OCI-LY7 (cell line): Measurements from ENCODE around the gene CRX. TPM values are rescaled to one million over a fixed set of nuclear protein-coding genes. Genes with fewer than 3 reads are reported as not detected.
A peak's percentile ranks its signal among the peaks of the same experiment; 100 is the strongest.

Source experiments
- BruUV-seq: library from RNA; stranded (reverse); fragments of 400-500 nt; replicated peaks from 2 replicates; lab custom pipeline; 2021; lab: Mats Ljungman, UMichigan
- CTCF ChIA-PET: fragments of 300-600 bp; sonication (Branson Sonifier 250); formaldehyde crosslinking; loops from one replicate; lab custom pipeline; 2022; ENCODE audit warnings: antibody characterized with exemption; ENCODE audit not compliant: unreplicated experiment; lab: Charles Lee
- POLR2A ChIA-PET: fragments of 300-600 bp; sonication (Branson Sonifier 250); formaldehyde crosslinking; loops from one replicate; lab custom pipeline; 2022; ENCODE audit warnings: antibody characterized with exemption; lab: Charles Lee
- DNase-seq: peaks from one replicate; pipeline ENCODE4 v3.0.0-alpha.2; 2015; ENCODE audit warnings: low spot score
- H2AFZ ChIP-seq: fragments of 200-600 bp; sonication (generic), shearing (Covaris generic); 2 replicates; pipeline ENCODE4 v1.6.1; 2014; ENCODE audit warnings: mild to moderate bottlenecking, antibody characterized with exemption, low read length, moderate library complexity
- H3K27ac ChIP-seq: fragments of 200-600 bp; sonication (generic); 2 replicates; pipeline ENCODE4 v1.5.1; 2014; ENCODE audit warnings: mixed run types, low read depth, mild to moderate bottlenecking, moderate library complexity, low read length, inconsistent platforms; ENCODE audit not compliant: poor library complexity, severe bottlenecking
- H3K36me3 ChIP-seq: fragments of 200-600 bp; sonication (generic); 2 replicates; pipeline ENCODE4 v1.6.1; 2014; ENCODE audit warnings: mild to moderate bottlenecking, antibody characterized with exemption, low read length, moderate library complexity, mixed read lengths; ENCODE audit not compliant: insufficient read depth
- H3K4me1 ChIP-seq: fragments of 200-600 bp; sonication (generic); 2 replicates; pipeline ENCODE4 v1.5.1; 2014; ENCODE audit warnings: mild to moderate bottlenecking, low read length; ENCODE audit not compliant: insufficient read depth, poor library complexity, severe bottlenecking
- H3K4me2 ChIP-seq: fragments of 200-600 bp; sonication (generic); 2 replicates; pipeline ENCODE4 v1.6.1; 2014; ENCODE audit warnings: mild to moderate bottlenecking, low read length
- H3K4me3 ChIP-seq: fragments of 200-600 bp; sonication (generic); 2 replicates; pipeline ENCODE4 v1.5.1; 2014; ENCODE audit warnings: mild to moderate bottlenecking, low read depth, low read length; ENCODE audit not compliant: poor library complexity, severe bottlenecking
- H3K79me2 ChIP-seq: fragments of 200-600 bp; sonication (generic); 2 replicates; pipeline ENCODE4 v1.6.1; 2016; ENCODE audit warnings: low read depth, mild to moderate bottlenecking, low read length, moderate library complexity, mixed read lengths; ENCODE audit not compliant: insufficient read depth
- H3K9me2 ChIP-seq: fragments of 200-600 bp; sonication (generic); 2 replicates; pipeline ENCODE4 v1.6.1; 2016; ENCODE audit warnings: mild to moderate bottlenecking, low read length, mixed read lengths; ENCODE audit not compliant: insufficient read depth
- H3K9me3 ChIP-seq: fragments of 200-600 bp; sonication (generic); 2 replicates; pipeline ENCODE4 v1.6.1; 2014; ENCODE audit warnings: mild to moderate bottlenecking, mixed run types, low read length, mixed read lengths
- H4K20me1 ChIP-seq: fragments of 200-600 bp; sonication (generic); 2 replicates; pipeline ENCODE4 v1.6.1; 2014; ENCODE audit warnings: mild to moderate bottlenecking, antibody characterized with exemption, low read length, moderate library complexity, mixed read lengths; ENCODE audit not compliant: insufficient read depth
- CTCF ChIP-seq: fragments of 200-600 bp; sonication (generic); conservative IDR thresholded peaks from 2 replicates; pipeline ENCODE4 v1.5.1; 2014; ENCODE audit warnings: mild to moderate bottlenecking, antibody characterized with exemption, low read length, moderate library complexity, mixed read lengths
- EZH2phosphoT487 ChIP-seq: fragments of 200-600 bp; sonication (generic); IDR thresholded peaks from 2 replicates; pipeline ENCODE4 v1.6.1; 2018; ENCODE audit warnings: low read depth, borderline replicate concordance, mild to moderate bottlenecking, mixed run types, antibody characterized with exemption, low read length, moderate library complexity, mixed read lengths
- intact Hi-C: fragments of 100-400 bp; cut with micrococcal nuclease; formaldehyde crosslinking; loops from one replicate; pipeline ENCODE4 v1.10.0; 2022; ENCODE audit not compliant: unreplicated experiment
- total RNA-seq, 2 experiments: library from RNA; depleted of rRNA in 1 of 2; stranded (reverse); fragments of >200 nt in 1 of 2; shearing (Covaris generic) in 1 of 2; gene quantifications; 2 replicates each; pipeline ENCODE4 v1.2.3, GENCODE V29; 2014 to 2022

CRX gene
- total RNA-seq, 2 experiments from 2014 or later, result not detected

GRCh38 chr19:47805313-47805712 lies 16.4 kb upstream of the CRX start:
- intact Hi-C loops, result no loop called here
- Histone ChIP-seq H4K20me1 (no peaks in the 10 kb centered on the region), H3K9me3 (no peaks in the 10 kb centered on the region), H3K36me3 (no peaks in the 10 kb centered on the region), H3K4me1 (no peaks in the 10 kb centered on the region), H3K4me2 (no peak overlapping the region), H3K27ac (no peak overlapping the region), H3K79me2 (no peaks in the 10 kb centered on the region), H2AFZ (no peak overlapping the region), H3K4me3 (no peak overlapping the region), H3K9me2 (no peaks in the 10 kb centered on the region)
- CTCF ChIA-PET, result no interaction called here
- POLR2A ChIA-PET, result no interaction called here
- no TSS peak for BruUV-seq
- DNase-seq, result no peak
- no peak for TF ChIP-seq EZH2phosphoT487
- TF ChIP-seq CTCF, result no peak

GRCh38 chr19:47806435-47806834 lies 15.3 kb upstream of the CRX start:
- Histone ChIP-seq H3K4me3 (no peak overlapping the region), H3K9me3 (no peaks in the 10 kb centered on the region), H3K79me2 (no peaks in the 10 kb centered on the region), H3K36me3 (no peaks in the 10 kb centered on the region), H4K20me1 (no peaks in the 10 kb centered on the region), H3K4me2 (no peak overlapping the region), H3K9me2 (no peaks in the 10 kb centered on the region), H3K4me1 (no peaks in the 10 kb centered on the region), H3K27ac (no peak overlapping the region), H2AFZ (no peak overlapping the region)
- ChIA-PET CTCF (no interaction called here), POLR2A (no interaction called here)
- TF ChIP-seq CTCF (no peak), EZH2phosphoT487 (no peak)
- BruUV-seq, result no TSS peak
- intact Hi-C loops, result no loop called here
- DNase-seq, result no peak

GRCh38 chr19:47813304-47813994 lies 8.3 kb upstream of the CRX start:
- intact Hi-C loops, result loop anchor here (10.0 kb wide), 1 partner anchor 51 kb away; no protein-coding TSS in a partner anchor
- DNase-seq, result peak; percentile 66
- H3K27ac ChIP-seq, result no peak overlapping the region
- no peak overlapping the region for H3K4me2 ChIP-seq
- H2AFZ ChIP-seq, result no peak overlapping the region
- no peaks in the 10 kb centered on the region for H4K20me1 ChIP-seq
- H3K4me1 ChIP-seq, result no peaks in the 10 kb centered on the region
- H3K9me3 ChIP-seq, result no peaks in the 10 kb centered on the region
- BruUV-seq, result no TSS peak
- no peaks in the 10 kb centered on the region for H3K79me2 ChIP-seq
- H3K9me2 ChIP-seq, result no peaks in the 10 kb centered on the region
- H3K4me3 ChIP-seq, result no peak overlapping the region
- ChIA-PET CTCF (no interaction called here), POLR2A (no interaction called here)
- no peaks in the 10 kb centered on the region for H3K36me3 ChIP-seq
- no peak for TF ChIP-seq EZH2phosphoT487
- TF ChIP-seq CTCF, result peak; percentile 73
